HEK293 (cell line): ENCODE results near the gene FAM234A.
A peak's percentile ranks its signal among the peaks of the same experiment; 100 is the strongest.

Experiments
- CTCF ChIA-PET: fragments of 350-600 bp; formaldehyde crosslinking; extraction: SDS; loops from one replicate; lab custom pipeline; 2021; ENCODE audit warnings: antibody characterized with exemption; lab: Yijun Ruan, JAX
- POLR2A ChIA-PET: fragments of 300-600 bp; formaldehyde crosslinking; extraction: SDS; loops from one replicate; lab custom pipeline; 2020; ENCODE audit warnings: antibody characterized with exemption, inconsistent platforms; lab: Yijun Ruan, JAX
- H3K27ac ChIP-seq: fragments of 200-500 bp; sonication (Bioruptor generic); 2 replicates; pipeline ENCODE4 v1.5.1; 2014; ENCODE audit warnings: low read depth, low read length, control low read depth, inconsistent platforms; ENCODE audit errors: extremely low read depth
- H3K36me3 ChIP-seq, 2 experiments: fragments of 200-500 bp in 1 of 2; sonication (Bioruptor generic) in 1 of 2; 1 replicate in 1 of 2; 2 replicates in 1 of 2; pipeline ENCODE4 v1.5.1; 2014 to 2017; ENCODE audit warnings: inconsistent platforms in 2 of 2, low read length in 2 of 2; ENCODE audit not compliant: control insufficient read depth in 2 of 2, insufficient read depth in 1 of 2
- H3K4me1 ChIP-seq: fragments of 200-500 bp; sonication (Bioruptor generic); 2 replicates; pipeline ENCODE4 v1.5.1; 2014; ENCODE audit warnings: mild to moderate bottlenecking, low read length, inconsistent platforms; ENCODE audit not compliant: control insufficient read depth, insufficient read depth
- H3K4me3 ChIP-seq: 2 replicates; pipeline ENCODE4 v1.5.1; 2011; ENCODE audit warnings: low read depth, mild to moderate bottlenecking, control low read depth, low read length, moderate library complexity
- H3K9me3 ChIP-seq: fragments of 200-500 bp; sonication (Bioruptor generic); 2 replicates; pipeline ENCODE4 v1.5.1; 2014; ENCODE audit warnings: low read depth, low read length, inconsistent platforms; ENCODE audit not compliant: control insufficient read depth, insufficient read depth
- GLI2 ChIP-seq: fragments of 450-650 bp; formaldehyde crosslinking; IDR thresholded peaks from 2 replicates; pipeline ENCODE4; 2017; ENCODE audit warnings: missing biosample characterization, missing genetic modification characterization, low read depth, borderline replicate concordance
- KLF8 ChIP-seq: fragments of 450-650 bp; formaldehyde crosslinking; IDR thresholded peaks from 2 replicates; pipeline ENCODE4 v1.5.1; 2016; ENCODE audit warnings: missing biosample characterization, missing genetic modification characterization
- PBX3 ChIP-seq: sonication (generic); formaldehyde crosslinking; IDR thresholded peaks from 2 replicates; pipeline ENCODE4 v1.8.1; 2022; ENCODE audit warnings: mild to moderate bottlenecking, moderate library complexity, missing genetic modification reagents
- SCRT1 ChIP-seq: fragments of 450-650 bp; formaldehyde crosslinking; IDR thresholded peaks from 2 replicates; pipeline ENCODE4 v1.5.1; 2016; ENCODE audit warnings: missing biosample characterization, missing genetic modification characterization, borderline replicate concordance
- SP7 ChIP-seq: fragments of 450-650 bp; formaldehyde crosslinking; IDR thresholded peaks from 2 replicates; pipeline ENCODE4 v1.5.1; 2016; ENCODE audit warnings: missing biosample characterization, missing genetic modification characterization
- ZBTB11 ChIP-seq: fragments of 450-650 bp; formaldehyde crosslinking; conservative IDR thresholded peaks from 2 replicates; pipeline ENCODE4 v1.5.1; 2016; ENCODE audit warnings: low read depth, missing biosample characterization, missing genetic modification characterization
- ZBTB17 ChIP-seq: fragments of 450-650 bp; formaldehyde crosslinking; IDR thresholded peaks from 2 replicates; pipeline ENCODE4 v1.5.1; 2016; ENCODE audit warnings: missing biosample characterization, missing genetic modification characterization
- ZBTB21 ChIP-seq: fragments of 450-650 bp; formaldehyde crosslinking; IDR thresholded peaks from 2 replicates; pipeline ENCODE4 v1.5.1; 2017; ENCODE audit warnings: missing biosample characterization, missing genetic modification characterization
- ZBTB6 ChIP-seq: fragments of 450-650 bp; formaldehyde crosslinking; IDR thresholded peaks from 2 replicates; pipeline ENCODE4 v1.5.1; 2017; ENCODE audit warnings: missing biosample characterization, missing genetic modification characterization
- ZBTB8A ChIP-seq: fragments of 450-650 bp; formaldehyde crosslinking; IDR thresholded peaks from 2 replicates; pipeline ENCODE4 v1.5.1; 2016; ENCODE audit warnings: missing biosample characterization, missing genetic modification characterization
- ZEB2 ChIP-seq: fragments of 450-650 bp; formaldehyde crosslinking; IDR thresholded peaks from 2 replicates; pipeline ENCODE4 v1.5.1; 2016; ENCODE audit warnings: missing biosample characterization, missing genetic modification characterization
- ZFP3 ChIP-seq: fragments of 450-650 bp; formaldehyde crosslinking; IDR thresholded peaks from 2 replicates; pipeline ENCODE4 v1.5.1; 2016; ENCODE audit warnings: low read depth, missing biosample characterization, missing genetic modification characterization
- ZNF155 ChIP-seq: fragments of 450-650 bp; formaldehyde crosslinking; IDR thresholded peaks from 2 replicates; pipeline ENCODE4 v1.5.1; 2016; ENCODE audit warnings: missing biosample characterization, missing genetic modification characterization
- ZNF157 ChIP-seq: fragments of 450-650 bp; formaldehyde crosslinking; IDR thresholded peaks from 2 replicates; pipeline ENCODE4 v1.5.1; 2016; ENCODE audit warnings: missing biosample characterization, missing genetic modification characterization
- ZNF184 ChIP-seq: fragments of 450-650 bp; IDR thresholded peaks from 2 replicates; pipeline ENCODE4 v1.5.1; 2018; ENCODE audit warnings: missing biosample characterization, mild to moderate bottlenecking, missing genetic modification characterization
- ZNF2 ChIP-seq: fragments of 450-650 bp; formaldehyde crosslinking; IDR thresholded peaks from 2 replicates; pipeline ENCODE4 v1.5.1; 2016; ENCODE audit warnings: missing biosample characterization, missing genetic modification characterization
- ZNF202 ChIP-seq: fragments of 450-650 bp; formaldehyde crosslinking; IDR thresholded peaks from 2 replicates; pipeline ENCODE4 v1.5.1; 2016; ENCODE audit warnings: missing biosample characterization, missing genetic modification characterization, borderline replicate concordance
- ZNF221 ChIP-seq: fragments of 450-650 bp; formaldehyde crosslinking; IDR thresholded peaks from 2 replicates; pipeline ENCODE4 v1.5.1; 2017; ENCODE audit warnings: missing biosample characterization, missing genetic modification characterization, borderline replicate concordance
- ZNF292 ChIP-seq: fragments of 450-650 bp; formaldehyde crosslinking; IDR thresholded peaks from 2 replicates; pipeline ENCODE4 v1.5.1; 2016; ENCODE audit warnings: low read depth, missing biosample characterization, missing genetic modification characterization, borderline replicate concordance
- ZNF302 ChIP-seq: fragments of 450-650 bp; formaldehyde crosslinking; IDR thresholded peaks from 2 replicates; pipeline ENCODE4 v1.5.1; 2016; ENCODE audit warnings: missing biosample characterization, missing genetic modification characterization, low read depth
- ZNF362 ChIP-seq: fragments of 450-650 bp; formaldehyde crosslinking; IDR thresholded peaks from 2 replicates; pipeline ENCODE4 v1.5.1; 2016; ENCODE audit warnings: missing biosample characterization, missing genetic modification characterization
- ZNF404 ChIP-seq: fragments of 450-650 bp; formaldehyde crosslinking; IDR thresholded peaks from 2 replicates; pipeline ENCODE4 v1.5.1; 2017; ENCODE audit warnings: missing biosample characterization, missing genetic modification characterization
- ZNF473 ChIP-seq: fragments of 450-650 bp; formaldehyde crosslinking; IDR thresholded peaks from 2 replicates; pipeline ENCODE4 v1.5.1; 2017; ENCODE audit warnings: missing biosample characterization, missing genetic modification characterization
- ZNF544 ChIP-seq: fragments of 450-650 bp; formaldehyde crosslinking; IDR thresholded peaks from 2 replicates; pipeline ENCODE4 v1.5.0; 2017; ENCODE audit warnings: missing biosample characterization, missing genetic modification characterization
- ZNF558 ChIP-seq: fragments of 450-650 bp; formaldehyde crosslinking; IDR thresholded peaks from 2 replicates; pipeline ENCODE4 v1.5.1; 2016; ENCODE audit warnings: missing biosample characterization, missing genetic modification characterization
- ZNF610 ChIP-seq: fragments of 450-650 bp; formaldehyde crosslinking; IDR thresholded peaks from 2 replicates; pipeline ENCODE4 v1.5.1; 2016; ENCODE audit warnings: missing biosample characterization, missing genetic modification characterization, borderline replicate concordance
- ZNF670 ChIP-seq: fragments of 450-650 bp; formaldehyde crosslinking; IDR thresholded peaks from 2 replicates; pipeline ENCODE4 v1.5.1; 2016; ENCODE audit warnings: missing biosample characterization, missing genetic modification characterization, low read depth
- ZNF701 ChIP-seq: fragments of 450-650 bp; formaldehyde crosslinking; IDR thresholded peaks from 2 replicates; pipeline ENCODE4 v1.5.1; 2016; ENCODE audit warnings: missing biosample characterization, missing genetic modification characterization
- ZNF707 ChIP-seq: fragments of 450-650 bp; formaldehyde crosslinking; IDR thresholded peaks from 2 replicates; pipeline ENCODE4 v1.5.1; 2016; ENCODE audit warnings: missing biosample characterization, missing genetic modification characterization
- TF ChIP-seq, protein P1 (sequence below): fragments of 450-650 bp; formaldehyde crosslinking; IDR thresholded peaks from 2 replicates; pipeline ENCODE4 v1.5.1; 2016; ENCODE audit warnings: missing biosample characterization, missing genetic modification characterization

FAM234A gene

GRCh38 chr16:280005-280460, 45.4 kb downstream of the FAM234A start:
- H3K27ac ChIP-seq = peak overlapping the region; percentile 46; the same call in 1 of the 2 replicates
- peak overlapping the region; percentile 29 for H3K4me3 ChIP-seq
- H3K4me1 ChIP-seq = no peaks in the 10 kb centered on the region
- H3K9me3 ChIP-seq = no peaks in the 10 kb centered on the region
- ChIA-PET CTCF (interaction anchor here (1.0 kb wide), 1 partner anchor 168 kb away, joined by 3 read pairs; no protein-coding TSS in a partner anchor), POLR2A (interaction anchor here (1.8 kb wide), 1 partner anchor 82 kb away, joined by 4 read pairs; no protein-coding TSS in a partner anchor)
- H3K36me3 ChIP-seq = peaks cover 0 to 4% of the 10 kb centered on the region in 2 experiments; a peak in 1 of 3 replicates
- TF ChIP-seq SCRT1 (tag by site-specific recombination) (no peak), ZNF558 (tag by site-specific recombination) (no peak), ZBTB17 (no peak), ZNF157 (tag by site-specific recombination) (no peak), ZNF221 (tag by site-specific recombination) (no peak), ZNF404 (tag by site-specific recombination) (no peak), ZNF292 (tag by site-specific recombination) (no peak), ZNF362 (tag by site-specific recombination) (no peak), ZBTB6 (tag by site-specific recombination) (no peak), ZEB2 (0 out of 2 replicates have a peak, but pooled peaks have one; percentile 17), ZNF707 (tag by site-specific recombination) (no peak), ZNF202 (tag by site-specific recombination) (no peak), ZNF2 (tag by site-specific recombination) (no peak), GLI2 (tag by site-specific recombination) (no peak), ZNF670 (tag by site-specific recombination) (no peak), ZNF544 (tag by site-specific recombination) (no peak), KLF8 (no peak), ZNF184 (no peak), ZNF701 (tag by site-specific recombination) (no peak), PBX3 (CRISPR knock-in tag) (no peak), ZBTB21 (tag by site-specific recombination) (no peak), ZNF473 (tag by site-specific recombination) (no peak), ZBTB11 (tag by site-specific recombination) (no peak), ZFP3 (tag by site-specific recombination) (no peak), ZNF155 (no peak), SP7 (tag by site-specific recombination) (no peak), ZBTB8A (tag by site-specific recombination) (peak; percentile 37), ZNF610 (tag by site-specific recombination) (no peak), ZNF302 (tag by site-specific recombination) (no peak)
- TF ChIP-seq, protein P1, sequence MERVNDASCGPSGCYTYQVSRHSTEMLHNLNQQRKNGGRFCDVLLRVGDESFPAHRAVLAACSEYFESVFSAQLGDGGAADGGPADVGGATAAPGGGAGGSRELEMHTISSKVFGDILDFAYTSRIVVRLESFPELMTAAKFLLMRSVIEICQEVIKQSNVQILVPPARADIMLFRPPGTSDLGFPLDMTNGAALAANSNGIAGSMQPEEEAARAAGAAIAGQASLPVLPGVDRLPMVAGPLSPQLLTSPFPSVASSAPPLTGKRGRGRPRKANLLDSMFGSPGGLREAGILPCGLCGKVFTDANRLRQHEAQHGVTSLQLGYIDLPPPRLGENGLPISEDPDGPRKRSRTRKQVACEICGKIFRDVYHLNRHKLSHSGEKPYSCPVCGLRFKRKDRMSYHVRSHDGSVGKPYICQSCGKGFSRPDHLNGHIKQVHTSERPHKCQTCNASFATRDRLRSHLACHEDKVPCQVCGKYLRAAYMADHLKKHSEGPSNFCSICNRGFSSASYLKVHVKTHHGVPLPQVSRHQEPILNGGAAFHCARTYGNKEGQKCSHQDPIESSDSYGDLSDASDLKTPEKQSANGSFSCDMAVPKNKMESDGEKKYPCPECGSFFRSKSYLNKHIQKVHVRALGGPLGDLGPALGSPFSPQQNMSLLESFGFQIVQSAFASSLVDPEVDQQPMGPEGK = peak; percentile 67
